GM12801 (cell line): ENCODE data around the gene RTTN.

Source experiments
- TF ChIP-seq, protein P1 (sequence below): IDR thresholded peaks from one replicate; pipeline ENCODE4 v1.5.1; 2011; ENCODE audit warnings: control low read depth; ENCODE audit not compliant: insufficient read length; ENCODE audit errors: extremely low read depth

Gene RTTN, protein sequence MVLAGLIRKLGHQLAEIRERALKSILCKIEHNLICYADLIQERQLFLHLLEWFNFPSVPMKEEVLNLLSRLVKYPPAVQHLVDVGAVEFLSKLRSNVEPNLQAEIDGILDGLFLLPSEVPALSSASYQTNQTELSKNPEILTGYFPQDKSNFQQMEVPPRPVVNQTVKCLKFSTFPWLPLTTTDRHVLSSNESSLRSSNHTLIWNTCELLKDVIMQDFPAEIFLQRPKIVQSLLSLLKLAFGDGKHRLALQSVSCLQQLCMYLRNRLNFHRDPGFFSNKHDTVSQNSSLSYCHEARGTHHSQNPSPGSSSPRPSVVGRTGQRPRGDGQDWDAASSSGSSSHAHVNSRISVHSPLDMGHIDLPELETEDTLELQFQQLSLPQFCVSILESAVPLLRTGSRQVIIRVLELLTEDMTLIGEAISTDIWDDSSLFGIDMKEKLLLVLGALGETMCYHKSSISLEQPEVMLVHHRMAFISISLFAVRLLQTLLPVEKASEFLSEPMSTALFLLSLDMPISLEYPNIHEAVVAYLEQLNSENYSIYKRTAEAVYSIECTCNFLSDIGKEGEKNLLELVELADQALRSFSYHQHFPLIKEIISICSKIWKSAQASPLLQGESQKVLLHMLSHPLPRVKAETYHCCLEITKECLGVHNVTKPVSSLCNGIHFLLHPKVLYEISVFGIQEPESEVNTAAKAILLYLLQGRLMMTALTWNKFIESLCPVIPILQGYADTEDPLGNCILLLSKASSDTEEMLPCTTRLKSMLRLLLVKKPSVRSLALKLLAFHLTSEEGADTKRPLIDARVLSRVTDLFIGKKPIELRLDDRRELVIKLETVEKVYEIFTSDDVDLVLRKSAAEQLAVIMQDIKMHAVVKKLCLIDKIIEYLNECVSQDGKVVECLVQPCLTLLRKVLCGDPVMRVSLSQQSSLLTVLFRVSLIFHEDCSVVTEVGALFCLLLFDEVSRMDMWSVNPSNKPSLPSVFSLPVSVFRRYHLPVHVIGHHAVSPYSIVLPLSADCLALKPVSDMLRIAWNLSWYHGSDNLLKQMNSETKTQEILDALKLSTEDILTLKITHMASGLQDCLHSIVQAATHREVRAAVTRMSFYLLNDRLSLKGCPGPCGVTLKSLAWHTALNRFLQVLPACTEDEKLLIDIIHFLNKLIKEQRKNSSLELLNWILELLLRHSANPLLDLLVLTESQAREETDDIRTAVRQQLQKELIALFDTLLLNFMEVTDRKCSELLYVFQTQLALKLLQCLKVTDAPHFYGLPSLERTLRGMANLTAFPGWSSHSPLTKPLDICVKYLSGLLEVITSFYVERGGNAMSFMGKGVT (N-terminal part only)

GRCh38 chr18:70205421-70206397 is at the start of gene RTTN:
TSS of gene RTTN (minus strand) at chr18:70205687. CDS start at chr18:70205658, 29 bp downstream.
- TF ChIP-seq, protein P1, sequence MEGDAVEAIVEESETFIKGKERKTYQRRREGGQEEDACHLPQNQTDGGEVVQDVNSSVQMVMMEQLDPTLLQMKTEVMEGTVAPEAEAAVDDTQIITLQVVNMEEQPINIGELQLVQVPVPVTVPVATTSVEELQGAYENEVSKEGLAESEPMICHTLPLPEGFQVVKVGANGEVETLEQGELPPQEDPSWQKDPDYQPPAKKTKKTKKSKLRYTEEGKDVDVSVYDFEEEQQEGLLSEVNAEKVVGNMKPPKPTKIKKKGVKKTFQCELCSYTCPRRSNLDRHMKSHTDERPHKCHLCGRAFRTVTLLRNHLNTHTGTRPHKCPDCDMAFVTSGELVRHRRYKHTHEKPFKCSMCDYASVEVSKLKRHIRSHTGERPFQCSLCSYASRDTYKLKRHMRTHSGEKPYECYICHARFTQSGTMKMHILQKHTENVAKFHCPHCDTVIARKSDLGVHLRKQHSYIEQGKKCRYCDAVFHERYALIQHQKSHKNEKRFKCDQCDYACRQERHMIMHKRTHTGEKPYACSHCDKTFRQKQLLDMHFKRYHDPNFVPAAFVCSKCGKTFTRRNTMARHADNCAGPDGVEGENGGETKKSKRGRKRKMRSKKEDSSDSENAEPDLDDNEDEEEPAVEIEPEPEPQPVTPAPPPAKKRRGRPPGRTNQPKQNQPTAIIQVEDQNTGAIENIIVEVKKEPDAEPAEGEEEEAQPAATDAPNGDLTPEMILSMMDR: no peak

DNA sequence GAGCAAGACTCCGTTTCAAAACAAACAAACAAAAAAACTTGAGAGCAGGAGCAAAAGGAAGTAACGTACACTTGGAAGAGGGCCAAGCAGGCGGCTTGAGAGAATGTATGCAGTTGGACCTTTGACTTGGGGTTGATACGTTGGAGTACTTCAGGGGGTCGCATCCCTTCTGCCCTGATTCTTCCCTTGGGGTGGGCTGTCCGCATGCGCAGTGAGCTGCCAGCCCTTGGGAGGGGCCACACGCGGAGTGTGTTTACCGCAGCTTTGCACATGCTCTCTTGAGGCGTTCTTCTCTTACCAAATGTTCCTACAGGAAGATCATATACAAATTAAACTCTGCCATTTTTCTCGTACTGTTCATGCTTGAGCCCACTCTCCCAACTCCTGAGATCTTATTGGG is 45.3 kb upstream of the RTTN start:
- TF ChIP-seq, protein P1: no peak

DNA sequence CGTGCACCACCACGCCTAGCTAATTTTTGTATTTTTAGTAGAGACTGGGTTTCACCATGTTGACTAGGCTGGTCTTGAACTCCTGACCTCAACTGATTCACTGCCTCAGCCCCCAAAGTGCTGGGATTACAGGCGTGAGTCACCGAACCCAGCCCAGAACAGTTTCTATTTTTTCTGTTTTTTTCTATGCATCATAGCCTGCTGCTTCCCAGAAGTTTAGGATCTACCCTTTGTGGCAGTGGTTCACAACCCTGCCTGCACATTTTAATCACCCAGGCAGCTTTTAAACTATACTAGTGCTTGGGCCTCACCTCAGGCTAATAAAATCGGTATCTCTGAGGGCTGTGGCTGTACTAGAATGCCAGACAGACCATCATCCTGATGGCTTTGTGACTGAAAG is 43.6 kb upstream of the RTTN start:
- TF ChIP-seq, protein P1: no peak

- TF ChIP-seq, protein P1: no peak
Observed at GRCh38 chr18:70246061-70246466, 40.6 kb upstream of the RTTN start.

GRCh38 chr18:70243131-70243929 is 37.8 kb upstream of the RTTN start:
- TF ChIP-seq, protein P1: no peak

- TF ChIP-seq, protein P1: no peak
Observed at GRCh38 chr18:70235478-70235877, 30.0 kb upstream of the RTTN start.
